ENCODE measurements around the gene KCNK18.

The KCNK18 gene

GRCh38 chr10:117165538-117166417 is 31.5 kb upstream of the KCNK18 start:
- in situ Hi-C loops (cut with MboI; ENCODE audit: low sequenced_read_pairs, unreplicated experiment) = no loop called here
- TF ChIP-seq CTCF (IDR thresholded peaks at IDR 0.05; ENCODE audit: borderline replicate concordance, control extremely low read depth, extremely low read depth, insufficient read depth, missing control alignments) = no peak

GRCh38 chr10:117166418-117167345 is 30.6 kb upstream of the KCNK18 start:
- no peak for TF ChIP-seq CTCF (IDR thresholded peaks at IDR 0.05; ENCODE audit: borderline replicate concordance, control extremely low read depth, extremely low read depth, insufficient read depth, missing control alignments)
- DNase-seq (ENCODE audit: low spot score) = peak; percentile 35
- in situ Hi-C loops (cut with MboI; ENCODE audit: low sequenced_read_pairs, unreplicated experiment) = no loop called here

More at GRCh38 chr10:117165538-117166417, 31.5 kb upstream of the KCNK18 start:
- DNase-seq (ENCODE audit: low spot score) = peak; percentile 53

- TF ChIP-seq CTCF (IDR thresholded peaks at IDR 0.05; ENCODE audit: borderline replicate concordance, control extremely low read depth, extremely low read depth, insufficient read depth, missing control alignments) = no peak
- DNase-seq (ENCODE audit: low spot score) = peak; percentile 36
- in situ Hi-C loops (cut with MboI; ENCODE audit: low sequenced_read_pairs, unreplicated experiment) = no loop called here
Measured at GRCh38 chr10:117167346-117167788, 29.9 kb upstream of the KCNK18 start.

GRCh38 chr10:117167789-117168674 is 29.3 kb upstream of the KCNK18 start:
- peak; percentile 89 for DNase-seq (ENCODE audit: low spot score)
- TF ChIP-seq CTCF (IDR thresholded peaks at IDR 0.05; ENCODE audit: borderline replicate concordance, control extremely low read depth, extremely low read depth, insufficient read depth, missing control alignments) = peak; percentile 67
- in situ Hi-C loops (cut with MboI; ENCODE audit: low sequenced_read_pairs, unreplicated experiment) = no loop called here

- TF ChIP-seq CTCF (IDR thresholded peaks at IDR 0.05; ENCODE audit: borderline replicate concordance, control extremely low read depth, extremely low read depth, insufficient read depth, missing control alignments) = no peak
- peak; percentile 33 for DNase-seq (ENCODE audit: low spot score)
- in situ Hi-C loops (cut with MboI; ENCODE audit: low sequenced_read_pairs, unreplicated experiment) = no loop called here
Measured at GRCh38 chr10:117168729-117169128, 28.6 kb upstream of the KCNK18 start.

Measured in GM13976 (cell line).